Sigmoid colon (tissue), 7 donors: ENCODE measurements around the gene USP38. TPM values are rescaled to one million over a fixed set of nuclear protein-coding genes. Genes with fewer than 3 reads are reported as not detected.
"Not testable (repeated sequence)": the region's sequence is repeated elsewhere in the genome, so short reads cannot be mapped to it uniquely, and the experiment has no call there.

Experiments used
- DNase-seq: peaks from one replicate; pipeline ENCODE4 v3.0.0-alpha.2; 2019
- H3K27ac ChIP-seq, 4 donors: fragments of 200-600 bp; sonication (generic); one replicate each; pipeline ENCODE4 v1.5.1; 2016 to 2019; ENCODE audit warnings: mild to moderate bottlenecking in 1 of 4
- H3K27me3 ChIP-seq, 3 donors: fragments of 200-600 bp; sonication (generic); one replicate each; pipeline ENCODE4 v1.5.1; 2019; ENCODE audit warnings: mild to moderate bottlenecking in 1 of 3
- H3K36me3 ChIP-seq, 4 donors: fragments of 200-600 bp; sonication (generic); one replicate each; pipeline ENCODE4 v1.5.1; 2016 to 2019
- H3K4me1 ChIP-seq, 4 donors: fragments of 200-600 bp; sonication (generic); one replicate each; pipeline ENCODE4 v1.5.1; 2017 to 2019
- H3K4me3 ChIP-seq, 4 donors: fragments of 200-600 bp; sonication (generic); one replicate each; pipeline ENCODE4 v1.5.1; 2017 to 2019; ENCODE audit warnings: mild to moderate bottlenecking in 2 of 4, moderate library complexity in 1 of 4
- H3K9me3 ChIP-seq, 4 donors: fragments of 200-600 bp in 3 of 4; sonication (generic) in 3 of 4; one replicate each; pipeline versions ENCODE4 v1.5.1 to v1.6.1; 2013 to 2019
- CTCF ChIP-seq, 4 experiments: fragments of 450-650 bp in 3 of 4; fragments of 200-600 bp in 1 of 4; IDR thresholded peaks; one replicate each; pipeline ENCODE4 v1.5.1; 2016 to 2019; ENCODE audit warnings: antibody characterized with exemption in 4 of 4, mild to moderate bottlenecking in 3 of 4, moderate library complexity in 2 of 4
- EP300 ChIP-seq, 4 donors: sonication (generic); formaldehyde crosslinking; IDR thresholded peaks; one replicate each; pipeline ENCODE4 v1.6.1; 2017; ENCODE audit warnings: antibody characterized with exemption in 4 of 4
- POLR2A ChIP-seq, 2 donors: fragments of 450-650 bp; IDR thresholded peaks; one replicate each; pipeline ENCODE4 v1.6.1; 2016; ENCODE audit warnings: antibody characterized with exemption in 2 of 2, mild to moderate bottlenecking in 2 of 2, moderate library complexity in 2 of 2
- POLR2AphosphoS5 ChIP-seq, 4 donors: sonication (generic); formaldehyde crosslinking; IDR thresholded peaks; one replicate each; pipeline ENCODE4 v1.6.1; 2017; ENCODE audit warnings: antibody characterized with exemption in 4 of 4
- WGBS, 2 donors: extraction: QIAGEN DNeasy Blood & Tissue Kit; methylation state at CpG; one replicate each; pipeline ENCODE4 v1.1.7; 2013; 5-methylcytosine and 5-hydroxymethylcytosine counted together
- intact Hi-C: fragments of 100-400 bp; cut with DNase I; formaldehyde crosslinking; loops from one replicate; pipeline ENCODE4 v1.15.1; 2023
- polyA plus RNA-seq, 3 donors: library from polyadenylated mRNA; stranded (reverse); fragments of 200-250 nt; gene quantifications; one replicate each; pipeline ENCODE4 v1.2.3, GENCODE V29; 2013
- total RNA-seq, 4 donors: library from RNA; depleted of rRNA; stranded (reverse); fragments of >200 nt; gene quantifications; one replicate each; pipeline ENCODE4 v1.1.0, GENCODE V29; 2016
- donor health status: healthy with polysubstance abuse.
- donor health status: Bipolar disorder and iron deficiency.
- donor health status: healthy.

The USP38 gene
- total and polyA plus RNA-seq, 7 donors, result 9.6 to 21.2 (median 16.3) TPM

- 80 to 89% methylated on average over 1 of the region's 1 CpG for WGBS, 2 donors
- H3K9me3 ChIP-seq, result no peaks in the 10 kb centered on the region
- DNase-seq, result no peak
- TF ChIP-seq EP300 (IDR thresholded peaks at IDR 0.05) (no peak), CTCF (IDR thresholded peaks at IDR 0.05) (no peak), POLR2AphosphoS5 (IDR thresholded peaks at IDR 0.05) (no peak), POLR2A (IDR thresholded peaks at IDR 0.05) (no peak)
- intact Hi-C loops, result no loop called here
- no peak overlapping the region for H3K4me3 ChIP-seq
- H3K27me3 ChIP-seq, result no peaks in the 10 kb centered on the region
- no peak overlapping the region for H3K27ac ChIP-seq
- peaks cover 0 to 35% (median 14%) of the 10 kb centered on the region in 4 donors for H3K4me1 ChIP-seq
- no peaks in the 10 kb centered on the region for H3K36me3 ChIP-seq
Observed at GRCh38 chr4:143234153-143234552, 49.4 kb downstream of the USP38 start.

DNA sequence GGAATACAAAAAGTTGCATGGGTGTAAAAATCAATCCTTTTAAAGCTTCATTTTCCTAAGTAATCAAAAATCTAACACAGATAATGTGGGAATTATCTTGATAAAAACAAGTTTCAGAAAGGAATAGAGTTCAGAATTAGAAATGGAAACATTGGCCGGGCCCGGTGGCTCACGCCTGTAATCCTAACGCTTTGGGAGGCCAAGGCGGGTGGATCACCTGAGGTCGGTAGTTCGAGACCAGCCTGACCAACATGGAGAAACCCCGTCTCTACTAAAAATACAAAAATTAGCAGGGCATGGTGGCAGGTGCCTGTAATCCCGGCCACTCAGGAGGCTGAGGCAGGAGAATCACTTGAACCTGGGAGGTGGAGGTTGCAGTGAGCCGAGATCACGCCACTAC lies 52.5 kb downstream of the USP38 start:
- H3K4me3 ChIP-seq, H3K36me3 ChIP-seq, H3K27ac ChIP-seq, H3K9me3 ChIP-seq, DNase-seq, H3K27me3 ChIP-seq, intact Hi-C loops: not testable (repeated sequence)
- WGBS, 2 donors, result 96 to 97% methylated on average over 11 of the region's 11 CpGs
- H3K4me1 ChIP-seq, result peaks cover 0 to 39% (median 16%) of the 10 kb centered on the region in 4 donors

- no peaks in the 10 kb centered on the region for H3K36me3 ChIP-seq
- H3K4me1 ChIP-seq, result peaks cover 0 to 15% (median 4%) of the 10 kb centered on the region in 4 donors
- H3K27me3 ChIP-seq, result no peaks in the 10 kb centered on the region
- H3K9me3 ChIP-seq, result no peaks in the 10 kb centered on the region
- TF ChIP-seq POLR2AphosphoS5 (IDR thresholded peaks at IDR 0.05) (no peak), POLR2A (IDR thresholded peaks at IDR 0.05) (no peak), CTCF (IDR thresholded peaks at IDR 0.05) (no peak), EP300 (IDR thresholded peaks at IDR 0.05) (no peak)
- H3K27ac ChIP-seq, result peak overlapping the region in 2 of 4 donors; percentile 36 to 68
- intact Hi-C loops, result loop anchor here (5.0 kb wide), 1 partner anchor 46 kb away; no protein-coding TSS in a partner anchor
- no peak for DNase-seq
- H3K4me3 ChIP-seq, result no peak overlapping the region
- 58 to 69% methylated on average over 1 of the region's 1 CpG for WGBS, 2 donors
Observed at GRCh38 chr4:143240939-143241679, 56.4 kb downstream of the USP38 start.

DNA sequence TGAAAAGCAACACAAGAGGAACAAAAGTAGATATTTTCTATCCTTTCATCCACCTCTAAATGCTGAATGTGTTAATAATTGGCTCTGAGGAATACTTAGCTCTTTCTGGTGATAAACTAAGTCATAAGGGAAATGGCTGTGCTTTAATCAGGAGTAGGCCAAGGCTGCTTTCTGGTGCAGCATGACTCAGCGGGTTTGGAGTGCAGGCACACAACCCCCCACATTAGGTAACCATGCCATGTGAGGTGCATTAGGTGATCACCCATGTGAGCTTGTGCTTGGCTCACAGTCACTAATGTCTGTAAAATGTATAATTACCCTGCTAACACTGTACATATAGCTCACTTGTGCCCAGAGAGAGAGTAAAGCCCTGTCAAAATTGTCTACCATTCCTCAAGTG lies 57.2 kb downstream of the USP38 start:
- no peak for TF ChIP-seq POLR2A (IDR thresholded peaks at IDR 0.05)
- no peak for TF ChIP-seq CTCF (IDR thresholded peaks at IDR 0.05)
- no peak for TF ChIP-seq EP300 (IDR thresholded peaks at IDR 0.05)
- TF ChIP-seq POLR2AphosphoS5 (IDR thresholded peaks at IDR 0.05), result no peak
- Histone ChIP-seq H3K4me1 (peaks cover 0 to 15% (median 4%) of the 10 kb centered on the region in 4 donors), H3K27ac (peak overlapping the region in 2 of 4 donors; percentile 36 to 68), H3K27me3 (no peaks in the 10 kb centered on the region), H3K4me3 (no peak overlapping the region), H3K36me3 (no peaks in the 10 kb centered on the region), H3K9me3 (no peaks in the 10 kb centered on the region)
- WGBS, 2 donors, result 100% methylated on average over 1 of the region's 1 CpG
- no peak for DNase-seq
- intact Hi-C loops, result loop anchor here (5.0 kb wide), 1 partner anchor 45 kb away; no protein-coding TSS in a partner anchor

DNA sequence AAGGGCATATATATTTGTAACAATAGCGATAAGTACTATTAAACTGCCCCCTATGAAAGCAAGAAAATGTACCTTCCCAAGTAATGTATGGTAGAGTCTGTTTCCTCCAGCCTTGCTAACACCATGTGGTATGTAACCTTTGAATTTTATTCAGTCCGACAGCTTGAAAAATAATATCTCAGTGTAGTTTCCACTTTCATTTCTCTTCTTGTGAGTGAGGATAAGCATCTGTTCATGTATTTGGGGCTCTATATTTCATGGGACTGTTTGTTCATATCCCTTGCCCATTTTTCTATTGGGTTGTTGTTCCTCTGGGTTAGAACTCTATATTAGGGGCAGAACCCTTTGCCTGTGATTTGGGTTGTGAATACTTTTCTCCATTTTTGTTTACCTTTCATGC lies 58.3 kb downstream of the USP38 start:
- 91 to 94% methylated on average over 2 of the region's 2 CpGs for WGBS, 2 donors
- intact Hi-C loops, result loop anchor here (5.0 kb wide), 1 partner anchor 44 kb away; no protein-coding TSS in a partner anchor
- no peaks in the 10 kb centered on the region for H3K36me3 ChIP-seq
- no peak overlapping the region for H3K4me3 ChIP-seq
- TF ChIP-seq POLR2AphosphoS5 (IDR thresholded peaks at IDR 0.05) (no peak), POLR2A (IDR thresholded peaks at IDR 0.05) (no peak), EP300 (IDR thresholded peaks at IDR 0.05) (no peak), CTCF (IDR thresholded peaks at IDR 0.05) (no peak)
- H3K27me3 ChIP-seq, result no peaks in the 10 kb centered on the region
- DNase-seq, result no peak
- peaks cover 0 to 15% (median 4%) of the 10 kb centered on the region in 4 donors for H3K4me1 ChIP-seq
- peak overlapping the region in 1 of 4 donors; percentile 11 for H3K27ac ChIP-seq
- H3K9me3 ChIP-seq, result no peaks in the 10 kb centered on the region
